ENCODE results near the gene MGAT3. TPM values are rescaled to one million over a fixed set of nuclear protein-coding genes. Genes with fewer than 3 reads are reported as not detected.

Gene MGAT3
- total RNA-seq, 2 experiments from 2014 or later, result 0.18 to 0.23 TPM

DNA sequence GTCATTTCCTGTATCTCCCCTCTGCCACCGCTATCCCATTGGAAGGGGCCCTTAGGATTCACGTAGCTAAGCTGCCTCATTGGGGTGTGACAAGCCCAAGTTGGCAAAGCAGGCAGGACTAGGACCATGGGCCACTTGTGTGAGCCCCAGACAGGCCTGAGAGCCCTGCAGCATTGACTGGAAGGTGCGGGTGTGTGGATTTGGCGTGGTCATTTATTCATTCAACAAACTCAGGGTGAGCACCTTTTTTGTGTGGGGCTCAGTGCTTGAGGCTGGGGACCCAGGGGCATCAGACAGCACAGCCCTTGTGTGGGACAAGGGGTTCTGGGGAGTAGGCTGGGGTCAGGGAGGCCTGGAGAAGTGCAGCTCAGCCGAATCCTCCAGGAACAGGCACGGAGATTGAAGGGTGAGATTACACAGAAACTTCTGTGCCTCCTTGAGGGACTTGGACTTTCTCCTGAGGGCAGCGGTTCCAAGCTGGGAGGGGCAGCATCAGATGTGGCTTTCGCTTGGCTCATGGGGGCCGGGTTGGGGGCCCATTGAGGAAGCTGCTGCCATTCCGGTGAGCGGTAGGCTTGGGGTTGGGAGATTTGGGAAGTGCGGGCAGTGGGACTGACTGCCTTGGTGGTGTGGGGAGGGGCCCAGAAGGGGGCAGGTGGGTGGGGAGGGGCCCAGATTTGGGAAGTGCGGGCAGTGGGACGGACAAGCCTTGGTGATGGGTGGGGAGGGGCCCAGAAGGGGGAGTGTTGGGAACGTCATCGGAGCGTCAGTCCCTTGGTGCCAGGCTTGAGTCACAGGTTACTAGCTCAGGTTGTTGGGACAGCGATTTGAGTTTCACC, 11.9 kb downstream of the MGAT3 start:
- Mint-ChIP-seq H3K36me3 (ENCODE audit: low read depth) (no peaks in the 10 kb centered on the region), H3K4me3 (no peak overlapping the region), H3K4me1 (peaks cover 4% of the 10 kb centered on the region), H3K9me3 (ENCODE audit: low read depth) (no peaks in the 10 kb centered on the region), H3K27ac (no peak overlapping the region), H3K27me3 (no peaks in the 10 kb centered on the region)
- no peak for ATAC-seq
- CTCF ChIA-PET, result interaction anchor here (0.7 to 1.1 kb wide), 2 partner anchors 10 to 109 kb away, joined by 3 read pairs; no protein-coding TSS in a partner anchor
- POLR2A ChIA-PET, result no interaction called here
- intact Hi-C loops (cut with DNase I, micrococcal nuclease), result no loop called here
- DNase-seq, result no peak

GRCh38 chr22:39469326-39469680, 12.5 kb downstream of the MGAT3 start:
- intact Hi-C loops (cut with DNase I, micrococcal nuclease), result no loop called here
- Mint-ChIP-seq H3K27ac (no peak overlapping the region), H3K4me1 (peaks cover 4% of the 10 kb centered on the region), H3K27me3 (no peaks in the 10 kb centered on the region), H3K36me3 (ENCODE audit: low read depth) (no peaks in the 10 kb centered on the region), H3K9me3 (ENCODE audit: low read depth) (no peaks in the 10 kb centered on the region), H3K4me3 (no peak overlapping the region)
- ATAC-seq (no peak), DNase-seq (no peak)
- POLR2A ChIA-PET, result no interaction called here
- CTCF ChIA-PET, result no interaction called here

DNA sequence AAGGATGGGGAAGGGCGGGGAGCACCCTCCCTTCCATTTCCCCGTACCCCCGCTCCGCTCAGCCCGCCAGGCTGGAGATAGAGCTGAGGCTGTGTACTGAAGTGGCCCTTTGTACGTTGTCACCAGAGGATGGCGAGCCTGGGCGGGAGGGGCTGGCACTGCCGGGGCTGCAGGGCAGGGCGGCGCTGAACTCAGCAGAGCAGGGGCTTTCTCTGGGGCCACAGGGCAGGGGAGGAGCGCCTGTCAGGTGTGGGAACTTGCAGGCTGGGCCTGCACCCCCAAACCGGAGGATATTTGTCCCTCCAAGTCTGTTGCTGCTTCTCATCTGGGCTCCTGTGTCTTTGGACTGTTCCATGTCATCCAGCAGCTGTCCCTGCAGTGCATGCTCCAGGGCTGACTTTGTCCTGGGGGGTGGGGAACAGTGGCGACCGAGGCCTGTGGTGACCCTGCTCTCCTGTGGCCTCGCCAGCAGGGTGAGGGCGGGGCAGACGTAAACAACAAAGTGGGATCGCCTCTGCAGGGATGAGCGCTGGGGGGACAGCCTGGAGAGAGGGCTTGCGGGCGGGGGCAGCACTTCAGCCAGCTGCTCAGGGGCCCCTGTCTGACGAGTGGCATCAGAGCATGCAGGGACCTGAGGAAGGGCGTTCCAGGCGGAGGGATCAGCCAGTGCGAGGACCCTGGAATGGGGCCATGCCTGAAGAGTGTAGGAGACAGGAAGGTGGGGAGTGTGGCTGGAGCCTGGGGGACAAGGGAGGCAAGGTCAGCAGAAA, 13.1 kb downstream of the MGAT3 start:
- no peak overlapping the region for H3K27ac Mint-ChIP-seq
- peaks cover 4% of the 10 kb centered on the region for H3K4me1 Mint-ChIP-seq
- ChIA-PET CTCF (interaction anchor here (0.5 kb wide), 1 partner anchor 438 kb away, joined by 4 read pairs; no protein-coding TSS in a partner anchor), POLR2A (no interaction called here)
- H3K36me3 Mint-ChIP-seq (ENCODE audit: low read depth), result no peaks in the 10 kb centered on the region
- intact Hi-C loops (cut with DNase I, micrococcal nuclease), result no loop called here
- no peak overlapping the region for H3K4me3 Mint-ChIP-seq
- ATAC-seq, result no peak
- no peak for DNase-seq
- no peaks in the 10 kb centered on the region for H3K27me3 Mint-ChIP-seq
- no peaks in the 10 kb centered on the region for H3K9me3 Mint-ChIP-seq (ENCODE audit: low read depth)

DNA sequence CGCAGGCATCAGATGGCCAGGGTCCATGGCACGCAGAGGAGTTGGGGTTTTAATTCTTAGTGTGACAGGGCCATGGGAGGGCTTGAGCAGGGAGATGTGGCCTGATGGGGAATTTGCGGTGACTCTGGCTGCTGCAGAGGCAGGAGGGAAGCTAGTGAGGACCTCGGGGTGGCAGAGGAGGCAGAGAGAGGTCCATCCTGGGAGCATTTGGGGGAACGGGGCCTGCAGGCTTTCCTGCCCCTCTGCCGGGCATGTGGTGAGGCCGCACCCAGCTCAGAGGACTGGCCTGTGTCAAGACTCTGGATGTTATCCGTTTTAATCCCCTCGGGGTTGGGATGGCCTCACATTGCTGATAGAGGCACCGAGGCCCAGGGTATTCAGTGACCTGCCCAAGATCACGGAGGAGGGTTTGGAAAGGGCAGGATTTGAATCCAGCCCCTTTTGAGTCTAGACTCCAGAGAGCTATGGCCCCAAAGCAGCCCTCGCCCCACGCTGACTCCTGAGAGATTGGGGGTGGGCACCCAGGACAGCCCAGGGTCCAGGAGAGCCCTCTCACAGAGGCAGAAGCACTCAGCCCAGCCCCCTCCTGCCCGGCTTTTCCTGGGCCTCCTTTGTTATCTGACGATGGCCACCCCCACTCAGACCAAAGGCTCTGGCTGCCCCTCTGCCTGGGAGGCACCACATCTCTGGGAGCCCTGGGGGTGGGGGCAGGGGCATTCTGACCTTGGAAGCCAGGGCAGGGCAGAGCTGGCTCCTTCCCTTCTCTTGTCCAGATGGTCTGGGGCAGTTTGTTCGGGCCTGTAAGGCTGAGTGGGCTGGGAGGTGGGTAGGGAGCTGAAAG, 13.9 kb downstream of the MGAT3 start:
- no peak for ATAC-seq
- CTCF ChIA-PET, result interaction anchor here (0.7 kb wide), 1 partner anchor 254 kb away, joined by 3 read pairs; no protein-coding TSS in a partner anchor
- intact Hi-C loops (cut with DNase I, micrococcal nuclease), result no loop called here

GRCh38 chr22:39471381-39472141, 14.7 kb downstream of the MGAT3 start:
- ChIA-PET CTCF (interaction anchor here (0.9 kb wide), 1 partner anchor 128 kb away, joined by 3 read pairs; no protein-coding TSS in a partner anchor), POLR2A (no interaction called here)
- H3K4me3 Mint-ChIP-seq, result no peak overlapping the region
- H3K36me3 Mint-ChIP-seq (ENCODE audit: low read depth), result no peaks in the 10 kb centered on the region
- intact Hi-C loops (cut with DNase I, micrococcal nuclease), result no loop called here
- H3K9me3 Mint-ChIP-seq (ENCODE audit: low read depth), result no peaks in the 10 kb centered on the region
- no peak overlapping the region for H3K27ac Mint-ChIP-seq
- ATAC-seq (peak; percentile 74), DNase-seq (peak; percentile 20)
- no peaks in the 10 kb centered on the region for H3K27me3 Mint-ChIP-seq
- peaks cover 4% of the 10 kb centered on the region for H3K4me1 Mint-ChIP-seq

More for the DNA sequence above, 13.9 kb downstream of the MGAT3 start:
- Mint-ChIP-seq H3K36me3 (ENCODE audit: low read depth) (no peaks in the 10 kb centered on the region), H3K27me3 (no peaks in the 10 kb centered on the region), H3K27ac (no peak overlapping the region), H3K9me3 (ENCODE audit: low read depth) (no peaks in the 10 kb centered on the region), H3K4me3 (no peak overlapping the region), H3K4me1 (peaks cover 4% of the 10 kb centered on the region)
- POLR2A ChIA-PET, result no interaction called here
- no peak for DNase-seq

DNA sequence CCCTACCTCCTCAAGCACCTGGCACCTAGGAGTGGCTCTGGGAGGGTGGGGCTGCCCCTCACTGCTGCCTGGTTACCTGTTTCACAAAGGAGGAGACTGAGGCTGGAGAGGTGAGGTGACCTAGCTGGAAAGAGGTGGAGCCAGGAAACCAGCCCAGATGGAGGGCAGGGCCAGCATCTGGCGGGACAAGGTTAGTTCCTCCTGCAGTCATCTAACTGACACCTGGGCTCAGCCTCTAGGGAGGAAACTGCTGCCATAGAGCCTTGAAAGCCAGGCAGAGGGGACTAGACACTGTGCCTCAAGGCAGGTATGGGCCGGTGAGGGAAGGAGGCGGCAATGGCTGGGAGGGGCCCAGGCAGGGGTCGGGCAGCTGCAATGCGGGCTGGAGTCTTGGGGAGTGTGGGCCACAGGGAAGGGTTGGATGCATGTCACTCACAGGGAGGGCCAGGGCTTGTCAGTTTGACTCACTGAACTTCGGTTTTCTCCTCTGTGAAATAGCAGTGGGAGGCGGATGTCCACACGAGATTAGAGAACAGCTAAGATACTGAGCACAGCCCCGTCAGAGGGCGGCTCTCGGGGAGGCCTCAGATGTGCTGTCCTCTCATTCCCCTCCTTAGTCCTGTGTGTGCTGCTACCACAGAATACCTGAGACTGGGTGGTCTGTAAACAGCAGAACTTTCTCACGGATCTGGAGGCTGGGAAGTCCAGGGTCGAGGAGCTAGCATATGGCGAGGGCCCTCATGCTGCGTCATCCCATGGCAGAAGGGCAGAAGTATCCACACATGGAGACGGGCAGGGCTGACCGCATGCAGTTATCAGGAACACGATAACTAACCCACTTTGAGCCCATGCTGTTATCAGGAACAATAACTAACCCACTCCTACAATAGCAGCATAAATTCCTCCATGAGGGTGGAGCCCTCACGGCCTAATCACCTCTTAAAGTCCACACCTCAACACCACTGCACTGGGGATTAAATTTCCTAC, 16.1 kb downstream of the MGAT3 start:
- ChIA-PET CTCF (interaction anchor here (1.3 to 1.5 kb wide), 2 partner anchors 11 to 21 kb away, joined by 3 to 4 read pairs; no protein-coding TSS in a partner anchor), POLR2A (interaction anchor here (0.6 kb wide), 1 partner anchor 275 kb away, joined by 3 read pairs; no protein-coding TSS in a partner anchor)
- Mint-ChIP-seq H3K27ac (no peak overlapping the region), H3K27me3 (no peaks in the 10 kb centered on the region), H3K4me1 (peaks cover 4% of the 10 kb centered on the region), H3K36me3 (ENCODE audit: low read depth) (no peaks in the 10 kb centered on the region), H3K9me3 (ENCODE audit: low read depth) (no peaks in the 10 kb centered on the region), H3K4me3 (no peak overlapping the region)
- intact Hi-C loops (cut with DNase I, micrococcal nuclease), result no loop called here
- no peak for ATAC-seq
- no peak for DNase-seq

GRCh38 chr22:39473851-39474250, 17.0 kb downstream of the MGAT3 start:
- no peak overlapping the region for H3K4me3 Mint-ChIP-seq
- H3K27me3 Mint-ChIP-seq, result no peaks in the 10 kb centered on the region
- DNase-seq (no peak), ATAC-seq (no peak)
- H3K27ac Mint-ChIP-seq, result no peak overlapping the region
- intact Hi-C loops (cut with DNase I, micrococcal nuclease), result no loop called here
- H3K36me3 Mint-ChIP-seq (ENCODE audit: low read depth), result no peaks in the 10 kb centered on the region
- CTCF ChIA-PET, result interaction anchor here (0.8 to 1.5 kb wide), 3 partner anchors 10 to 20 kb away, joined by 3 to 4 read pairs (median 3); no protein-coding TSS in a partner anchor
- peaks cover 4% of the 10 kb centered on the region for H3K4me1 Mint-ChIP-seq
- POLR2A ChIA-PET, result no interaction called here
- H3K9me3 Mint-ChIP-seq (ENCODE audit: low read depth), result no peaks in the 10 kb centered on the region

- POLR2A ChIA-PET, result no interaction called here
- CTCF ChIA-PET, result interaction anchor here (0.8 to 1.5 kb wide), 4 partner anchors 10 to 36 kb away, joined by 3 to 4 read pairs (median 3); no protein-coding TSS in a partner anchor
Observed at GRCh38 chr22:39474351-39475111, 17.7 kb downstream of the MGAT3 start.

GRCh38 chr22:39475337-39475736, 18.5 kb downstream of the MGAT3 start:
- no peak overlapping the region for H3K4me3 Mint-ChIP-seq
- no peaks in the 10 kb centered on the region for H3K36me3 Mint-ChIP-seq (ENCODE audit: low read depth)
- H3K9me3 Mint-ChIP-seq (ENCODE audit: low read depth), result no peaks in the 10 kb centered on the region
- no peak overlapping the region for H3K27ac Mint-ChIP-seq
- ATAC-seq, result no peak
- CTCF ChIA-PET, result interaction anchor here (0.5 to 1.2 kb wide), 4 partner anchors 21 to 47 kb away, joined by 3 read pairs; no protein-coding TSS in a partner anchor
- DNase-seq, result no peak
- H3K4me1 Mint-ChIP-seq, result peaks cover 4% of the 10 kb centered on the region
- intact Hi-C loops (cut with DNase I, micrococcal nuclease), result no loop called here
- POLR2A ChIA-PET, result no interaction called here
- H3K27me3 Mint-ChIP-seq, result no peaks in the 10 kb centered on the region

More at GRCh38 chr22:39474351-39475111, 17.7 kb downstream of the MGAT3 start:
- H3K36me3 Mint-ChIP-seq (ENCODE audit: low read depth), result no peaks in the 10 kb centered on the region
- no peak overlapping the region for H3K4me3 Mint-ChIP-seq
- no peak for ATAC-seq
- no peak for DNase-seq
- H3K27ac Mint-ChIP-seq, result no peak overlapping the region
- H3K9me3 Mint-ChIP-seq (ENCODE audit: low read depth), result no peaks in the 10 kb centered on the region
- intact Hi-C loops (cut with DNase I, micrococcal nuclease), result no loop called here
- no peaks in the 10 kb centered on the region for H3K27me3 Mint-ChIP-seq
- H3K4me1 Mint-ChIP-seq, result peaks cover 4% of the 10 kb centered on the region
